Hepatocyte (in vitro differentiated cells): ENCODE measurements around the gene CAP2.
"Not testable (repeated sequence)": the region's sequence is repeated elsewhere in the genome, so short reads cannot be mapped to it uniquely, and the experiment has no call there.

ENCODE experiments used
- EZH2 ChIP-seq: fragments of 200-600 bp; sonication (generic); IDR thresholded peaks from 2 replicates; pipeline ENCODE4 v1.6.1; 2016; ENCODE audit warnings: antibody characterized with exemption, mild to moderate bottlenecking, borderline replicate concordance
- EZH2phosphoT487 ChIP-seq: fragments of 200-600 bp; sonication (generic); IDR thresholded peaks from one replicate; pipeline ENCODE4 v1.6.1; 2018; ENCODE audit warnings: antibody characterized with exemption, mild to moderate bottlenecking, low read depth, moderate library complexity; ENCODE audit not compliant: unreplicated experiment, severe bottlenecking
- TF ChIP-seq, protein P1 (sequence below): fragments of 200-600 bp; sonication (generic); IDR thresholded peaks from 2 replicates; pipeline ENCODE4 v1.5.1; 2016; ENCODE audit warnings: antibody characterized with exemption, mild to moderate bottlenecking; ENCODE audit not compliant: poor library complexity

- TF ChIP-seq, protein P1, sequence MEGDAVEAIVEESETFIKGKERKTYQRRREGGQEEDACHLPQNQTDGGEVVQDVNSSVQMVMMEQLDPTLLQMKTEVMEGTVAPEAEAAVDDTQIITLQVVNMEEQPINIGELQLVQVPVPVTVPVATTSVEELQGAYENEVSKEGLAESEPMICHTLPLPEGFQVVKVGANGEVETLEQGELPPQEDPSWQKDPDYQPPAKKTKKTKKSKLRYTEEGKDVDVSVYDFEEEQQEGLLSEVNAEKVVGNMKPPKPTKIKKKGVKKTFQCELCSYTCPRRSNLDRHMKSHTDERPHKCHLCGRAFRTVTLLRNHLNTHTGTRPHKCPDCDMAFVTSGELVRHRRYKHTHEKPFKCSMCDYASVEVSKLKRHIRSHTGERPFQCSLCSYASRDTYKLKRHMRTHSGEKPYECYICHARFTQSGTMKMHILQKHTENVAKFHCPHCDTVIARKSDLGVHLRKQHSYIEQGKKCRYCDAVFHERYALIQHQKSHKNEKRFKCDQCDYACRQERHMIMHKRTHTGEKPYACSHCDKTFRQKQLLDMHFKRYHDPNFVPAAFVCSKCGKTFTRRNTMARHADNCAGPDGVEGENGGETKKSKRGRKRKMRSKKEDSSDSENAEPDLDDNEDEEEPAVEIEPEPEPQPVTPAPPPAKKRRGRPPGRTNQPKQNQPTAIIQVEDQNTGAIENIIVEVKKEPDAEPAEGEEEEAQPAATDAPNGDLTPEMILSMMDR, result not testable (repeated sequence)
- not testable (repeated sequence) for TF ChIP-seq EZH2, EZH2phosphoT487
These were observed 152.3 kb downstream of the CAP2 start for GRCh38 chr6:17545681-17546080.
